Measurements from ENCODE around the gene RANBP3L.

The RANBP3L gene

GRCh38 chr5:36238502-36239295 lies 63.0 kb downstream of the RANBP3L start:
- in situ Hi-C loops (cut with HindIII; ENCODE audit: low sequenced_read_pairs): no loop called here
- no peak overlapping the region for H3K4me3 ChIP-seq (ENCODE audit: low read depth, low read length)
- TF ChIP-seq CTCF (IDR thresholded peaks at IDR 0.05; ENCODE audit: low read depth, low read length): no peak
- DNase-seq (ENCODE audit: low read depth, low spot score): no peak

- H3K4me3 ChIP-seq (ENCODE audit: low read depth, low read length): no peak overlapping the region
- in situ Hi-C loops (cut with HindIII; ENCODE audit: low sequenced_read_pairs): no loop called here
- TF ChIP-seq CTCF (IDR thresholded peaks at IDR 0.05; ENCODE audit: low read depth, low read length): no peak
- no peak for DNase-seq (ENCODE audit: low read depth, low spot score)
Observed at GRCh38 chr5:36237751-36238150, 64.0 kb downstream of the RANBP3L start.

GRCh38 chr5:36236801-36237200 lies 64.9 kb downstream of the RANBP3L start:
- H3K4me3 ChIP-seq (ENCODE audit: low read depth, low read length): no peak overlapping the region
- no peak for TF ChIP-seq CTCF (IDR thresholded peaks at IDR 0.05; ENCODE audit: low read depth, low read length)
- in situ Hi-C loops (cut with HindIII; ENCODE audit: low sequenced_read_pairs): no loop called here
- no peak for DNase-seq (ENCODE audit: low read depth, low spot score)

GRCh38 chr5:36232533-36232932 lies 69.2 kb downstream of the RANBP3L start:
- in situ Hi-C loops (cut with HindIII; ENCODE audit: low sequenced_read_pairs): no loop called here
- no peak overlapping the region for H3K4me3 ChIP-seq (ENCODE audit: low read depth, low read length)
- TF ChIP-seq CTCF (IDR thresholded peaks at IDR 0.05; ENCODE audit: low read depth, low read length): no peak
- no peak for DNase-seq (ENCODE audit: low read depth, low spot score)

GRCh38 chr5:36230151-36230790 lies 71.4 kb downstream of the RANBP3L start:
- TF ChIP-seq CTCF (IDR thresholded peaks at IDR 0.05; ENCODE audit: low read depth, low read length): no peak
- no peak overlapping the region for H3K4me3 ChIP-seq (ENCODE audit: low read depth, low read length)
- in situ Hi-C loops (cut with HindIII; ENCODE audit: low sequenced_read_pairs): no loop called here
- DNase-seq (ENCODE audit: low read depth, low spot score): no peak

GRCh38 chr5:36228505-36228904 lies 73.2 kb downstream of the RANBP3L start:
- in situ Hi-C loops (cut with HindIII; ENCODE audit: low sequenced_read_pairs): no loop called here
- H3K4me3 ChIP-seq (ENCODE audit: low read depth, low read length): no peak overlapping the region
- no peak for TF ChIP-seq CTCF (IDR thresholded peaks at IDR 0.05; ENCODE audit: low read depth, low read length)
- no peak for DNase-seq (ENCODE audit: low read depth, low spot score)
